ENCODE results near the gene RBP4.

DNA sequence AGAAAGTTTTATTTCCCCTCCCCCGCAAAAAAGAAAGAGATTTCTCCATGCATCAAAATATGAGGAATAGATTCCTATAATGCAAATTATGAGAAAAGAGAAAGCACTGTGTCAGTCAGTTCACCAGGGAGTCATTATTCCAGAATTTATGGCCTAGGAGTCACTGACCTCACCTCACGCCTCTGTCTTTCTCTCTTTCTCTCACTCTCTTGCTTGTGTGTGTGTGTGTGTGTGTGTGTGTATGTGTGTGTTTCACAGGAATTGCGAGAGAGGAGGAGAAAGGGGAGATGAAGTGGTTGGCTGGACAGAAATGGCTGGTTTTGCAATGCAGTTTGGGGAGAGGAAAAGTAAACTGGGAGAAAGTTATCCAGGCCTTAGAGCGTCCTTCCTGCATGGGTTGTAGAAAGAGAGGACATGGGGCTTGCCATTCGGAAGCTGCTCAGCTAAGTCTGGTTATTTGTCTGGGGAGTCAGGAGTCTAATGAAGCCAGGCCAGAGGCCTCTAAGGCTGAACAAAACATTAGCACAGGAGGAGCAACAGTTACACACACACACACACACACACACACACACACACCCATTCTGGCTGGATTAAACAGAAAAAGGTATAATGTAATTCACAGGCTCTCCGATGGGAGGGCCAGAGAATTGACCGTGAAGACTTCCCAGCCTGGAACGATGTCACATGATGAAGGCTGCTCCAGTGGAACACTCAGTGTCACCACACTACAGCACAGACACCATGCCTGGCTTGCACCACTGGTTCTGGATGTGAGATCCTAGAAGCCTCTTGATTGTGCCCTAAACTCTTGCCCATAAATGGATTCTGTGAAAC, 47.3 kb downstream of the RBP4 start:
- no peak for TF ChIP-seq JUNB (IDR thresholded peaks at IDR 0.05)
- TF ChIP-seq NR2F1 (conservative IDR thresholded peaks at IDR 0.05) = no peak
- no peak for TF ChIP-seq JUND (IDR thresholded peaks at IDR 0.05; ENCODE audit: low read depth, low read length)
- TF ChIP-seq, protein P1, sequence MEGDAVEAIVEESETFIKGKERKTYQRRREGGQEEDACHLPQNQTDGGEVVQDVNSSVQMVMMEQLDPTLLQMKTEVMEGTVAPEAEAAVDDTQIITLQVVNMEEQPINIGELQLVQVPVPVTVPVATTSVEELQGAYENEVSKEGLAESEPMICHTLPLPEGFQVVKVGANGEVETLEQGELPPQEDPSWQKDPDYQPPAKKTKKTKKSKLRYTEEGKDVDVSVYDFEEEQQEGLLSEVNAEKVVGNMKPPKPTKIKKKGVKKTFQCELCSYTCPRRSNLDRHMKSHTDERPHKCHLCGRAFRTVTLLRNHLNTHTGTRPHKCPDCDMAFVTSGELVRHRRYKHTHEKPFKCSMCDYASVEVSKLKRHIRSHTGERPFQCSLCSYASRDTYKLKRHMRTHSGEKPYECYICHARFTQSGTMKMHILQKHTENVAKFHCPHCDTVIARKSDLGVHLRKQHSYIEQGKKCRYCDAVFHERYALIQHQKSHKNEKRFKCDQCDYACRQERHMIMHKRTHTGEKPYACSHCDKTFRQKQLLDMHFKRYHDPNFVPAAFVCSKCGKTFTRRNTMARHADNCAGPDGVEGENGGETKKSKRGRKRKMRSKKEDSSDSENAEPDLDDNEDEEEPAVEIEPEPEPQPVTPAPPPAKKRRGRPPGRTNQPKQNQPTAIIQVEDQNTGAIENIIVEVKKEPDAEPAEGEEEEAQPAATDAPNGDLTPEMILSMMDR (IDR thresholded peaks at IDR 0.05 in 2 of 3, conservative IDR thresholded peaks at IDR 0.05 in 1 of 3; ENCODE audit: control insufficient read depth in 2 of 3, extremely low read depth in 1 of 3, insufficient read depth in 1 of 3, low read depth in 3 of 3, low read length in 3 of 3) = no peak
- TF ChIP-seq, protein P2, sequence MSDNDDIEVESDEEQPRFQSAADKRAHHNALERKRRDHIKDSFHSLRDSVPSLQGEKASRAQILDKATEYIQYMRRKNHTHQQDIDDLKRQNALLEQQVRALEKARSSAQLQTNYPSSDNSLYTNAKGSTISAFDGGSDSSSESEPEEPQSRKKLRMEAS (IDR thresholded peaks at IDR 0.05; ENCODE audit: low read depth, low read length) = no peak
- no peak for TF ChIP-seq HCFC1 (IDR thresholded peaks at IDR 0.05; ENCODE audit: low read length)
- TF ChIP-seq SP1 (IDR thresholded peaks at IDR 0.05; ENCODE audit: low read depth, low read length) = no peak
- TF ChIP-seq, protein P3, sequence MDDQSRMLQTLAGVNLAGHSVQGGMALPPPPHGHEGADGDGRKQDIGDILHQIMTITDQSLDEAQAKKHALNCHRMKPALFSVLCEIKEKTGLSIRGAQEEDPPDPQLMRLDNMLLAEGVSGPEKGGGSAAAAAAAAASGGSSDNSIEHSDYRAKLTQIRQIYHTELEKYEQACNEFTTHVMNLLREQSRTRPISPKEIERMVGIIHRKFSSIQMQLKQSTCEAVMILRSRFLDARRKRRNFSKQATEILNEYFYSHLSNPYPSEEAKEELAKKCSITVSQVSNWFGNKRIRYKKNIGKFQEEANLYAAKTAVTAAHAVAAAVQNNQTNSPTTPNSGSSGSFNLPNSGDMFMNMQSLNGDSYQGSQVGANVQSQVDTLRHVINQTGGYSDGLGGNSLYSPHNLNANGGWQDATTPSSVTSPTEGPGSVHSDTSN (IDR thresholded peaks at IDR 0.05; ENCODE audit: insufficient replicate concordance, low read depth, low read length) = no peak
- no peak for TF ChIP-seq EP300 (IDR thresholded peaks at IDR 0.05; ENCODE audit: borderline replicate concordance in 1 of 2, control insufficient read depth in 1 of 2, low read depth in 2 of 2, low read length in 2 of 2)
- TF ChIP-seq KDM1A (IDR thresholded peaks at IDR 0.05; ENCODE audit: borderline replicate concordance) = no peak
- TF ChIP-seq POLR2A (IDR thresholded peaks at IDR 0.05; ENCODE audit: low read depth, low read length) = no peak
- TF ChIP-seq, protein P4, sequence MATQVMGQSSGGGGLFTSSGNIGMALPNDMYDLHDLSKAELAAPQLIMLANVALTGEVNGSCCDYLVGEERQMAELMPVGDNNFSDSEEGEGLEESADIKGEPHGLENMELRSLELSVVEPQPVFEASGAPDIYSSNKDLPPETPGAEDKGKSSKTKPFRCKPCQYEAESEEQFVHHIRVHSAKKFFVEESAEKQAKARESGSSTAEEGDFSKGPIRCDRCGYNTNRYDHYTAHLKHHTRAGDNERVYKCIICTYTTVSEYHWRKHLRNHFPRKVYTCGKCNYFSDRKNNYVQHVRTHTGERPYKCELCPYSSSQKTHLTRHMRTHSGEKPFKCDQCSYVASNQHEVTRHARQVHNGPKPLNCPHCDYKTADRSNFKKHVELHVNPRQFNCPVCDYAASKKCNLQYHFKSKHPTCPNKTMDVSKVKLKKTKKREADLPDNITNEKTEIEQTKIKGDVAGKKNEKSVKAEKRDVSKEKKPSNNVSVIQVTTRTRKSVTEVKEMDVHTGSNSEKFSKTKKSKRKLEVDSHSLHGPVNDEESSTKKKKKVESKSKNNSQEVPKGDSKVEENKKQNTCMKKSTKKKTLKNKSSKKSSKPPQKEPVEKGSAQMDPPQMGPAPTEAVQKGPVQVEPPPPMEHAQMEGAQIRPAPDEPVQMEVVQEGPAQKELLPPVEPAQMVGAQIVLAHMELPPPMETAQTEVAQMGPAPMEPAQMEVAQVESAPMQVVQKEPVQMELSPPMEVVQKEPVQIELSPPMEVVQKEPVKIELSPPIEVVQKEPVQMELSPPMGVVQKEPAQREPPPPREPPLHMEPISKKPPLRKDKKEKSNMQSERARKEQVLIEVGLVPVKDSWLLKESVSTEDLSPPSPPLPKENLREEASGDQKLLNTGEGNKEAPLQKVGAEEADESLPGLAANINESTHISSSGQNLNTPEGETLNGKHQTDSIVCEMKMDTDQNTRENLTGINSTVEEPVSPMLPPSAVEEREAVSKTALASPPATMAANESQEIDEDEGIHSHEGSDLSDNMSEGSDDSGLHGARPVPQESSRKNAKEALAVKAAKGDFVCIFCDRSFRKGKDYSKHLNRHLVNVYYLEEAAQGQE (IDR thresholded peaks at IDR 0.05; ENCODE audit: low read depth, low read length) = no peak
- no peak for TF ChIP-seq EZH2 (IDR thresholded peaks at IDR 0.05; ENCODE audit: borderline replicate concordance, control insufficient read depth, low read depth, low read length)
